GM10847 (cell line): Measurements from ENCODE around the gene ZBTB3.

Source experiments
- POLR2A ChIP-seq: IDR thresholded peaks from 2 replicates; pipeline ENCODE4 v1.6.1; 2011; ENCODE audit not compliant: insufficient read length; ENCODE audit errors: extremely low read depth

ZBTB3 gene

GRCh38 chr11:62771144-62772021 lies 17.4 kb upstream of the ZBTB3 start, which contains the start of gene TAF6L:
TSS of gene TAF6L (plus strand) at chr11:62771396. CDS start at chr11:62775784, 4,388 bp downstream.
- peak; percentile 47 for TF ChIP-seq POLR2A

- no peak for TF ChIP-seq POLR2A
These were observed 16.8 kb upstream of the ZBTB3 start for GRCh38 chr11:62770778-62771143.

GRCh38 chr11:62757846-62758788 lies 4.2 kb upstream of the ZBTB3 start:
- TF ChIP-seq POLR2A: no peak

GRCh38 chr11:62755086-62755615 lies 1.2 kb upstream of the ZBTB3 start:
- TF ChIP-seq POLR2A: no peak

GRCh38 chr11:62752994-62753735 lies 795 bp downstream of the ZBTB3 start:
- TF ChIP-seq POLR2A: no peak

- no peak for TF ChIP-seq POLR2A
These were observed 1.7 kb downstream of the ZBTB3 start for GRCh38 chr11:62752177-62752785.

GRCh38 chr11:62747475-62748160 lies 6.3 kb downstream of the ZBTB3 start:
- TF ChIP-seq POLR2A: no peak

GRCh38 chr11:62737196-62737595 lies 16.8 kb downstream of the ZBTB3 start:
- no peak for TF ChIP-seq POLR2A

GRCh38 chr11:62732830-62733229 lies 21.1 kb downstream of the ZBTB3 start:
- TF ChIP-seq POLR2A: no peak

GRCh38 chr11:62728171-62728988 lies 25.6 kb downstream of the ZBTB3 start, which contains the start of gene TTC9C:
TSS of gene TTC9C (plus strand) at chr11:62728486. CDS start at chr11:62728849, 363 bp downstream.
- TF ChIP-seq POLR2A: peak; percentile 16

- no peak for TF ChIP-seq POLR2A
These were observed 26.1 kb downstream of the ZBTB3 start for GRCh38 chr11:62727872-62728170.

GRCh38 chr11:62727165-62727871 lies 26.6 kb downstream of the ZBTB3 start, which contains the start of gene HNRNPUL2:
TSS of gene HNRNPUL2 (minus strand) at chr11:62727457. CDS start at chr11:62727156, 301 bp downstream.
- TF ChIP-seq POLR2A: peak; percentile 92

- TF ChIP-seq POLR2A: no peak
These were observed 27.1 kb downstream of the ZBTB3 start for GRCh38 chr11:62726915-62727164.
